Activated naive CD4-positive, alpha-beta T cell treated with anti-CD3 and anti-CD28 coated beads, Interleukin-2, amount 50 U/mL, for 24 hours (primary cell): Measurements from ENCODE around the gene SLC5A10.

Source experiments
- H3K27ac Mint-ChIP-seq: one replicate; pipeline ENCODE4 v1.8.0; 2021; ENCODE audit warnings: mild to moderate bottlenecking, mixed read lengths
- H3K27me3 Mint-ChIP-seq: one replicate; pipeline ENCODE4 v1.8.0; 2021; ENCODE audit warnings: mixed read lengths
- H3K36me3 Mint-ChIP-seq: one replicate; pipeline ENCODE4 v1.8.0; 2021; ENCODE audit warnings: mixed read lengths
- H3K4me1 Mint-ChIP-seq: one replicate; pipeline ENCODE4 v1.8.0; 2021; ENCODE audit warnings: mixed read lengths
- H3K4me3 Mint-ChIP-seq: one replicate; pipeline ENCODE4 v1.8.0; 2021; ENCODE audit warnings: mild to moderate bottlenecking, mixed read lengths
- H3K9me3 Mint-ChIP-seq: one replicate; pipeline ENCODE4 v1.8.0; 2021; ENCODE audit warnings: mixed read lengths

Gene SLC5A10

GRCh38 chr17:18968345-18968744 is 16.4 kb downstream of the SLC5A10 start:
- no peaks in the 10 kb centered on the region for H3K9me3 Mint-ChIP-seq
- H3K4me1 Mint-ChIP-seq = peaks cover 12% of the 10 kb centered on the region
- no peak overlapping the region for H3K27ac Mint-ChIP-seq
- H3K36me3 Mint-ChIP-seq = peaks cover under 1% of the 10 kb centered on the region
- no peaks in the 10 kb centered on the region for H3K27me3 Mint-ChIP-seq
- no peak overlapping the region for H3K4me3 Mint-ChIP-seq

DNA sequence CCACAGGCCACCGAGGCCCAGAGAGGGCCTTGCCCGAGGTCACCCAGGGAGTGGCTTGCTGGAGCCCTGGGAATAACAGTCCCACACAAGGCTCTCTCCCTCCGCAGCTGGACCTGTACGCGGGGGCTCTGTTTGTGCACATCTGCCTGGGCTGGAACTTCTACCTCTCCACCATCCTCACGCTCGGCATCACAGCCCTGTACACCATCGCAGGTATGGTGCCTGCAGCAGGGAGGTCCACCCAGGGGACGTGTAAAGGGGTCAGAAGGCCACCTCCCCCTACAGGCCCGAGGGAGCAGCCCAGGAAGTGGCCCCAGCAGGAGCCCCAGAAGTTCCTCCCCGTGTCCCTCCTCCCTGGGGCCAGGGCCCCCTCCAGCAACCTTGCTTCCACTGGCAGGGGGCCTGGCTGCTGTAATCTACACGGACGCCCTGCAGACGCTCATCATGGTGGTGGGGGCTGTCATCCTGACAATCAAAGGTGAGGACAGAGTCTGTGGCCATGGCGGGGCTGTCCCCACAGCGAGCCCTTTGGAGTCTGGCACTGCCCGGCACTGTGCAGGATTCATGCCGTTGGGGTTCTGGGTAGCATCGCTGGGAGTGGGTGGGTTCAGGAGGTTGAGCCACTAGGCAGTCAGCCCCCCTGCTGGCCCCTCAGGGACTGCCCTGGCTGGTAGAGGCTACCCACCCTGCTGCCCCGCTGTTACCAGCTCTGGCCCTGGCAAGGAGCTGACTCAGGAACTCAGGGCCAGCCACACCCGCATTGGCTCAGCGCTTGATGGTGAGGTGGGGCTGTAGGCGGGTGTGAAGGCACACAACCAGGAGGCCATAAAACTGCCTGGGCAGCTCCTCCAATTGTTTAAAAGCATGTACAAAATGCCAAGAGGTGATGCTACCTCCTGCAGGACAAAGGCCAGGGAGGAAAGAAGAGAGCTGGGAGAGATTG is 17.3 kb downstream of the SLC5A10 start:
- Mint-ChIP-seq H3K36me3 (peaks cover 1% of the 10 kb centered on the region), H3K4me3 (no peak overlapping the region), H3K27me3 (no peaks in the 10 kb centered on the region), H3K27ac (no peak overlapping the region), H3K4me1 (peaks cover 12% of the 10 kb centered on the region), H3K9me3 (no peaks in the 10 kb centered on the region)

DNA sequence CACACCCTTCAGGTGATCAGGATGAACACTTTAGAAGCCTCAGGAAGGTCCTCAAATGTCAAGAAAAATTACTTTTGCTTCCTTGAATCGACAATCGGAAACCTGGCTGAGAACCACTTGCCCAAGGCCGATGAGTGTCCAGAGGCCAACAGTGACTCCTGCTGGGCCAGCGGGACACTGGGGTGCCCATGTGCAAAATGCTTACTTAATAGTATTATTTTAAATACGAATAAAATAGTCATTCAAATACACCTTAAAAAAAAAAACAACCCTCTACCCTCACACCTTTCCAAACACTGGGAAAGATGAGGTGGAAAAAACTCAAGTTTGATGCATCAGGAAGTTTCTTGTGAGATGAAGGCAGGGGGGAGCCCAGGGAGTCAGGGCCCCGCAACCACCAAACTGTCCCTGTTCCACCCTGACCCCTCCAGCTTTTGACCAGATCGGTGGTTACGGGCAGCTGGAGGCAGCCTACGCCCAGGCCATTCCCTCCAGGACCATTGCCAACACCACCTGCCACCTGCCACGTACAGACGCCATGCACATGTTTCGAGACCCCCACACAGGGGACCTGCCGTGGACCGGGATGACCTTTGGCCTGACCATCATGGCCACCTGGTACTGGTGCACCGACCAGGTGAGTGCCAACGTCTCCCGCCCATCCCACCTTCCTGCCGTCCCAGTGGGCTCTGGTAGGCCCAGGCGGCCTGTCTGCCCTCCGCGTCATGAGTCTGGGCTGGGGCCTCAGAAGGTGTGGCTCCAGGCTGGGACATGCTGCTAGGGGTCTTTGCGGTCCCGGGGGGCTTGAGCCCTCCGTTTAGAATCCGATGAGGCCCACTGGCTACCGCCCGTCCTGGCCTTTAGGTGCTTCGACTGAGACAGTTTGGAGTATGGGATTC is 18.9 kb downstream of the SLC5A10 start:
- H3K4me3 Mint-ChIP-seq = no peak overlapping the region
- peaks cover 20% of the 10 kb centered on the region for H3K4me1 Mint-ChIP-seq
- no peaks in the 10 kb centered on the region for H3K27me3 Mint-ChIP-seq
- H3K9me3 Mint-ChIP-seq = no peaks in the 10 kb centered on the region
- H3K27ac Mint-ChIP-seq = no peak overlapping the region
- peaks cover 1% of the 10 kb centered on the region for H3K36me3 Mint-ChIP-seq

- Mint-ChIP-seq H3K27me3 (no peaks in the 10 kb centered on the region), H3K27ac (no peak overlapping the region), H3K9me3 (no peaks in the 10 kb centered on the region), H3K4me3 (no peak overlapping the region), H3K4me1 (peaks cover 20% of the 10 kb centered on the region), H3K36me3 (peaks cover 2% of the 10 kb centered on the region)
These were observed 19.8 kb downstream of the SLC5A10 start for GRCh38 chr17:18971801-18972200.

DNA sequence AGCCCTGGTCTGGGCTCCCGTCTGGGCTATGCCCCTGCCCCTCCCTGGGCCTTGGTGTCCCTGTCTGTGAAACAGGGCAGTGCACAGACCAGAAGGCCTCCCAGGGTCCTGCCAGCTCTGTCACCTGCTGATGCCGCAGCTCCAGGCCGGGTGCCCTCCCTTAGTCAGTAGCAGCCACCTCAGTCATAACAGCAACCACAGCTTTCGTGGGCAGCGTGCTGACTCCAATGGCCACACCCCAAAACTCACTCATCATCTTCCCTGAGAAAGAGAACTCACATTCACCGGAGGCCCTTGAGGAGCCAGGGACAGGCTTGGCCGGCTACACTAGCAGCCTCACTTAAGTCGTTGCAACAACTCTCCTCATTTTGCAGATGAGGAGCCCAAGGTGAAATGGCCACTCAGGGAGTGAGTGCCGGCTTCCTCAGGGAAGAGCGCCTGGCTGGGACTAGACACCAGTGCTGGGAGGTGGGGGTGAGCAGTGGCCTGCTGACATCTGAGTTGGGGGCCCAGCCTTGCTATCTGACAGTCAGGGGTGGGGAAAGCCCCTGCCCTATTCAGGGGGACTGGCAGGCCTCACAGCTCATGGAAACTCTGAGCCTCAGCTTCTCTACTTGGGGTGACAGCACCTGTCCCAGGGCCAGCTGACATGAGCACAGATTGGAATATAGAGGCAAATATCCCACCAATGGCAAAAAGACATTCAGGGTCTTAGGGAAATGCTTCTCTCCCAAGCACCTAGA is 22.6 kb downstream of the SLC5A10 start:
- peaks cover 3% of the 10 kb centered on the region for H3K36me3 Mint-ChIP-seq
- H3K9me3 Mint-ChIP-seq = no peaks in the 10 kb centered on the region
- peaks cover 18% of the 10 kb centered on the region for H3K4me1 Mint-ChIP-seq
- H3K4me3 Mint-ChIP-seq = no peak overlapping the region
- peak overlapping the region; percentile 23 for H3K27ac Mint-ChIP-seq
- H3K27me3 Mint-ChIP-seq = no peaks in the 10 kb centered on the region

GRCh38 chr17:18975597-18975996 is 23.6 kb downstream of the SLC5A10 start:
- H3K4me3 Mint-ChIP-seq = no peak overlapping the region
- H3K9me3 Mint-ChIP-seq = no peaks in the 10 kb centered on the region
- H3K27ac Mint-ChIP-seq = no peak overlapping the region

GRCh38 chr17:18976201-18976600 is 24.2 kb downstream of the SLC5A10 start:
- Mint-ChIP-seq H3K9me3 (no peaks in the 10 kb centered on the region), H3K27ac (no peak overlapping the region), H3K4me3 (no peak overlapping the region), H3K36me3 (peaks cover 3% of the 10 kb centered on the region), H3K4me1 (peaks cover 8% of the 10 kb centered on the region), H3K27me3 (no peaks in the 10 kb centered on the region)

More at GRCh38 chr17:18975597-18975996, 23.6 kb downstream of the SLC5A10 start:
- no peaks in the 10 kb centered on the region for H3K27me3 Mint-ChIP-seq
- H3K36me3 Mint-ChIP-seq = peaks cover 3% of the 10 kb centered on the region
- H3K4me1 Mint-ChIP-seq = peaks cover 8% of the 10 kb centered on the region

DNA sequence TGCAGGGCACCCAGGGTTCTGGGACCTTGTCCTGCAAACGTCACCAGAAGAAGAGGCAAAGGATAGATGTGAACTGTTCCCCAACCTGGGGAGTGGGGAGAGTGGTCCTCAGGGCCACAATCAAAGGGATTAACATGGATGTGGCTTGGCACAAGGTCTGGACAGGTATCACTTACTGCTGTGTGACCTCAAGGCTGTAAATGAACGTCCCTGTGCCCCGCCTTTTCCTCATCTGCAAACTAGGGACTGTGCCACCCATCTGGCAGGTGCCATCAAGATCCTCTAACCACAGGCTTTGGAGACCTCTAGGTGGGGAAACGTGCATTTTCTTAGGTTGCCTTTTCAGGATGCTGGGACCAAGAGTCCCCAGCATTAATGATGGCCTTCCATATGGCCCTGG is 25.1 kb downstream of the SLC5A10 start:
- Mint-ChIP-seq H3K36me3 (peaks cover 3% of the 10 kb centered on the region), H3K9me3 (no peaks in the 10 kb centered on the region), H3K27ac (no peak overlapping the region), H3K4me3 (no peak overlapping the region), H3K27me3 (no peaks in the 10 kb centered on the region), H3K4me1 (peaks cover 8% of the 10 kb centered on the region)

- H3K27ac Mint-ChIP-seq = no peak overlapping the region
- no peaks in the 10 kb centered on the region for H3K9me3 Mint-ChIP-seq
- H3K36me3 Mint-ChIP-seq = peaks cover 3% of the 10 kb centered on the region
- H3K4me3 Mint-ChIP-seq = no peak overlapping the region
- H3K4me1 Mint-ChIP-seq = peaks cover 8% of the 10 kb centered on the region
- no peaks in the 10 kb centered on the region for H3K27me3 Mint-ChIP-seq
These were observed 25.7 kb downstream of the SLC5A10 start for GRCh38 chr17:18977646-18978045.

DNA sequence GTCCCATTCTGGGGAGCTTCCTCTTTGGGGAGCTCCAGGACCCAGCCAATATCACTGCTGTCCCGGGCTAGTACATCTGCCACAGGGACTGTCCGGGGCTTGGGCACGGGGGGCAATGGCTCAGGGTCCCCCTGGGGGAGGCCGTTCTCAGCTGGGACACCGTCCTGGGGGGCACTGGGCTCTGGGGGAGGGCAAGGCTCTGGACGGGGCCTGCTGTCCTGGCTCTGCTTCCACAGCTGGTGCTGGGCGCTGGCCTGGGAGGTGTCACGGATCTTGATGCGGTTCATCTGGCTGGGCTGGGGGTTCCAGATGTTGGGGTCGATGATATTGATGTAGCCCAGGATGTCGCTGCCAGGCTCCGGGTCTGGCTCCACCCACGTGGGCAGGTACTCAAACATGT is 26.1 kb downstream of the SLC5A10 start:
- no peak overlapping the region for H3K4me3 Mint-ChIP-seq
- peaks cover 8% of the 10 kb centered on the region for H3K4me1 Mint-ChIP-seq
- no peaks in the 10 kb centered on the region for H3K9me3 Mint-ChIP-seq
- no peaks in the 10 kb centered on the region for H3K27me3 Mint-ChIP-seq
- H3K36me3 Mint-ChIP-seq = peaks cover 3% of the 10 kb centered on the region
- no peak overlapping the region for H3K27ac Mint-ChIP-seq

DNA sequence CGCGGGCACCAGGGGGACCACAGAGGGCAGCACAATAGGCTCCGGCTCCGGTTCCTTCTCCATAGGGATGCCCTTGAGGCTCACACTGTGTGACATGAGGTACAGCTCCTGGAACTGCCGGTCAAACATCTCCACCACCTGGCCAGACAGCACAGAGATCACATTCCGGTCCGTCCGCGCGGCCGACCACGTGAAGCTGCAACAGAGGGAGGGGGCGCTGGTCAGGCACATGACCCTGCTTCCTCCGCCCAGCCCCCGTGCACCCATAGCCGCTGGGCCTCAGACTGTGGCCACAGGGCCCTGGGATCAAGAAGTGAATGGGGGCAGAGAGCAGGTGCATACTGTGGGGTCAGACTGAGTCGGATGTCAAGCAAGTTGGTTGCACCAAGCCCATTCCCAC is 26.7 kb downstream of the SLC5A10 start:
- Mint-ChIP-seq H3K36me3 (peaks cover 1% of the 10 kb centered on the region), H3K4me1 (peaks cover 8% of the 10 kb centered on the region), H3K27me3 (no peaks in the 10 kb centered on the region), H3K27ac (no peak overlapping the region), H3K4me3 (no peak overlapping the region), H3K9me3 (no peaks in the 10 kb centered on the region)

DNA sequence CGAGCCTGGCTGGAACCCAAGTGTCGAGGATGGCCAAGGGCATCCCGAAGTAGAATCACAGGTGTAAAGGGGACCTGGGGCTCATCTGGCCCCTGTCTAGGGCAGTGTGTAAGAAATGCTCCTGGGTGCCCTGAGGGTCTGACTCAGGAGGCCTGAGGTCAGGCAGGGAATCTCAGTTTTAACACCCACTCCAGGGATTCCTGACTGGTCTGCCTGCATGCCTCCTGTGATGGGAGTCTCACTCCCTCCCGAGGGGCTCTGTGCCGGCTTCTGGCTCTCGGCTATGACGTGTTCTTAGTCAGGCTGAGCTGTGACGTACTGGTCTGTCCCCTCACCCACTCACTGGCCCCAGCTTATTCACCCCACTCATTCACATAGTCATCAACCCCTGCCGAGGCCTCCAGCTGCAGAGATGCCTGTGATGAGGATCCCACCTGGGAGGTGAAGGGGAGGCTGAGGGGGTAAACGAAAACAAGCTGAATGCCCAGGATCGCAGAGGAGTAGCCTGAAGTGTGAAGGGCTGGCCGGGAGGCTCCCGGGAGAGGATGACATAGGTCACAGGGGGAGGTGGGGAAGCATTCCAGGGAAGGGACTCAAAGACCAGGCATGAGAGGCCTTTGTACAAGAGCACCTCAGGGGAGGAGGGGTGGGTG is 28.8 kb downstream of the SLC5A10 start:
- H3K27me3 Mint-ChIP-seq = no peaks in the 10 kb centered on the region
- H3K36me3 Mint-ChIP-seq = peaks cover 1% of the 10 kb centered on the region
- H3K27ac Mint-ChIP-seq = no peak overlapping the region
- H3K4me1 Mint-ChIP-seq = no peaks in the 10 kb centered on the region
- no peak overlapping the region for H3K4me3 Mint-ChIP-seq
- no peaks in the 10 kb centered on the region for H3K9me3 Mint-ChIP-seq

- Mint-ChIP-seq H3K27ac (no peak overlapping the region), H3K4me1 (no peaks in the 10 kb centered on the region), H3K9me3 (no peaks in the 10 kb centered on the region), H3K4me3 (no peak overlapping the region), H3K27me3 (no peaks in the 10 kb centered on the region), H3K36me3 (peaks cover 4% of the 10 kb centered on the region)
These were observed 29.3 kb downstream of the SLC5A10 start for GRCh38 chr17:18981335-18981641.

- Mint-ChIP-seq H3K4me3 (no peak overlapping the region), H3K9me3 (no peaks in the 10 kb centered on the region), H3K36me3 (peaks cover 3% of the 10 kb centered on the region), H3K27ac (peak overlapping the region; percentile 23), H3K4me1 (no peaks in the 10 kb centered on the region), H3K27me3 (no peaks in the 10 kb centered on the region)
These were observed 29.9 kb downstream of the SLC5A10 start for GRCh38 chr17:18981642-18982424.
